Left lung (tissue), 10 donors: Measurements from ENCODE around the gene LAMA3. TPM values are rescaled to one million over a fixed set of nuclear protein-coding genes. Genes with fewer than 3 reads are reported as not detected.

Experiments used
- ATAC-seq: fragments of 200-7000 bp; cut with Tn5 transposase; one replicate; pipeline ENCODE4 v1.9.1; 2020; ENCODE audit warnings: moderate library complexity
- DNase-seq, 4 donors: peaks; one replicate each; pipeline ENCODE4 v3.0.0-alpha.2; 2013 to 2020
- H3K27ac ChIP-seq, 2 donors: fragments of 200-600 bp; sonication (generic) in 1 of 2; one replicate each; pipeline versions ENCODE4 v1.5.0 to v1.8.0; 2020 to 2021
- H3K27me3 ChIP-seq, 2 donors: fragments of 200-600 bp; sonication (generic) in 1 of 2; one replicate each; pipeline versions ENCODE4 v1.5.0 to v1.8.0; 2020 to 2021
- H3K36me3 ChIP-seq, 2 donors: fragments of 200-600 bp; sonication (generic) in 1 of 2; one replicate each; pipeline versions ENCODE4 v1.5.0 to v1.8.0; 2020 to 2021
- H3K4me1 ChIP-seq, 2 donors: fragments of 200-600 bp; one replicate each; pipeline ENCODE4 v1.8.0; 2021
- H3K4me3 ChIP-seq, 2 donors: fragments of 200-600 bp; sonication (generic) in 1 of 2; one replicate each; pipeline versions ENCODE4 v1.5.0 to v1.8.0; 2020 to 2021; ENCODE audit warnings: mild to moderate bottlenecking in 1 of 2
- H3K9me3 ChIP-seq, 2 donors: fragments of 200-600 bp; sonication (generic) in 1 of 2; one replicate each; pipeline versions ENCODE4 v1.5.0 to v1.8.0; 2020 to 2021
- CTCF ChIP-seq, 2 donors: fragments of 200-600 bp; sonication (generic) in 1 of 2; IDR thresholded peaks; one replicate each; pipeline versions ENCODE4 v1.5.0 to v1.8.0; 2021; ENCODE audit warnings: antibody characterized with exemption in 2 of 2
- intact Hi-C, 2 donors: fragments of 100-400 bp; cut with DNase I; formaldehyde crosslinking; loops; one replicate each; pipeline versions ENCODE4 v1.11.2 to v1.14.2; 2022
- polyA plus RNA-seq, 6 donors: library from polyadenylated mRNA; unstranded; fragments of 120-200 nt; gene quantifications; one replicate each; pipeline ENCODE4 v1.2.1, GENCODE V29; 2013; ENCODE audit not compliant: insufficient read length in 6 of 6
- total RNA-seq, 2 donors: library from RNA; stranded (reverse); fragmentation: NEBNext Ultra II Directional; extraction: Animal tissue kit (Norgen Biotek cat#: 25700); gene quantifications; one replicate each; pipeline ENCODE4 v1.2.1, GENCODE V29; 2021
- donor health status: DM: no; HTN: yes; CAD: no.
- donor health status: DM: no; HTN: no; CAD: no.

Gene LAMA3
- total and polyA plus RNA-seq, 8 donors: 42.8 to 207 (median 140) TPM

DNA sequence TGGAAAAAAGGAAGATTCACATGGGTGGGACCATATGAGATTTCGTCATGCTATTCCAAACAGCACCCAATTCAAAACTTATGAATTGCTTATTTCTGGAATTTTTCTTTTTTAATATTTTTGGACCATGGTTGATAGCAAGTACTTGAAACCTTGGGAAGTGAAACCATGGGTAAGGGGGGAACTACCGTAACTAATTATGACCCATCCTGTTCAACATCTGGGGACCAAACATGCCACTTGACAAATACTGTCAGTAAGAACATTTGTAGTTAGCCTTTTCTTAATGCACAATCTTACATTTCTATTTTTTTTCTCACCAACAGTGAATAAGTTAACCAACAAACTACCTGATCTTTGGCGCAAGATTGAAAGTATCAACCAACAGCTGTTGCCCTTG is 219.6 kb downstream of the LAMA3 start:
- DNase-seq: no peak
- no peak for TF ChIP-seq CTCF (IDR thresholded peaks at IDR 0.05)
- intact Hi-C loops: no loop called here
- Histone ChIP-seq H3K36me3 (peaks cover 0 to 5% of the 10 kb centered on the region in 2 donors), H3K4me1 (no peaks in the 10 kb centered on the region), H3K9me3 (no peaks in the 10 kb centered on the region), H3K27me3 (no peaks in the 10 kb centered on the region), H3K27ac (no peak overlapping the region), H3K4me3 (no peak overlapping the region)
- ATAC-seq: no peak

DNA sequence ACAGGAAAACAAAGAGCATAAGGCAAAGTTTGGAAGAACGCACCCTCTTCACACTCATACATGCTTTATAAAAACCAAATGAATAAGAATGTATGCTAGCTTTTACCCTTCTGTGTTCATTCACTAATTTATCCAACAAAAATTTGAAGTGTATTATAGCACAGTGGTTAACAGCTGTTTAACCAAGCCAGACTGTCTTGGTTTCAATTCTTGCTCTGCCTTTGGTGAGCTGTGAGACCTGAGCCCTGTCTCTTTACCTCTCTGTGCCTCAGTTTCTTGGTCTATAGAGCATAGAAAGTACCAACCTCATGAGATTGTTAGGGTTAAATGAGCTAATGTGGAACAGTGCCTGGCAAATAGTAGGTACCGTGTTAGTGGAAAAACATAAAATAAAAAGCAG is 220.8 kb downstream of the LAMA3 start:
- intact Hi-C loops: no loop called here
- Histone ChIP-seq H3K27me3 (no peaks in the 10 kb centered on the region), H3K36me3 (peaks cover 0 to 5% of the 10 kb centered on the region in 2 donors), H3K27ac (no peak overlapping the region), H3K9me3 (no peaks in the 10 kb centered on the region), H3K4me3 (no peak overlapping the region), H3K4me1 (no peaks in the 10 kb centered on the region)
- DNase-seq (no peak), ATAC-seq (no peak)
- TF ChIP-seq CTCF (IDR thresholded peaks at IDR 0.05): no peak

GRCh38 chr18:23912356-23912755 is 223.1 kb downstream of the LAMA3 start:
- ATAC-seq (no peak), DNase-seq (no peak)
- no peaks in the 10 kb centered on the region for H3K27me3 ChIP-seq
- no peaks in the 10 kb centered on the region for H3K9me3 ChIP-seq
- H3K4me1 ChIP-seq: no peaks in the 10 kb centered on the region
- no peak overlapping the region for H3K27ac ChIP-seq
- H3K36me3 ChIP-seq: peaks cover 0 to 5% of the 10 kb centered on the region in 2 donors
- TF ChIP-seq CTCF (IDR thresholded peaks at IDR 0.05): no peak
- intact Hi-C loops: no loop called here
- H3K4me3 ChIP-seq: no peak overlapping the region

- no peaks in the 10 kb centered on the region for H3K4me1 ChIP-seq
- ATAC-seq (no peak), DNase-seq (no peak)
- no peak for TF ChIP-seq CTCF (IDR thresholded peaks at IDR 0.05)
- peaks cover 0 to 12% of the 10 kb centered on the region in 2 donors for H3K27me3 ChIP-seq
- no peak overlapping the region for H3K4me3 ChIP-seq
- H3K36me3 ChIP-seq: no peaks in the 10 kb centered on the region
- intact Hi-C loops: no loop called here
- H3K9me3 ChIP-seq: no peaks in the 10 kb centered on the region
- no peak overlapping the region for H3K27ac ChIP-seq
These were observed 227.1 kb downstream of the LAMA3 start for GRCh38 chr18:23916338-23916737.

- ATAC-seq (peak; percentile 87), DNase-seq (peak in 3 of 4 donors; percentile 46 to 68 (median 51))
- intact Hi-C loops: no loop called here
- Histone ChIP-seq H3K9me3 (no peaks in the 10 kb centered on the region), H3K4me3 (no peak overlapping the region), H3K36me3 (no peaks in the 10 kb centered on the region), H3K27ac (no peak overlapping the region), H3K27me3 (peaks cover 0 to 12% of the 10 kb centered on the region in 2 donors), H3K4me1 (no peaks in the 10 kb centered on the region)
- TF ChIP-seq CTCF (IDR thresholded peaks at IDR 0.05): peak; percentile 75 to 87
These were observed 229.3 kb downstream of the LAMA3 start for GRCh38 chr18:23918395-23919032.
